ENCODE data around the gene ST3GAL6. TPM values are rescaled to one million over a fixed set of nuclear protein-coding genes. Genes with fewer than 3 reads are reported as not detected.

The ST3GAL6 gene
- total RNA-seq, 1 experiment from 2014 or later, result not detected

GRCh38 chr3:98734735-98735134, 28.4 kb upstream of the ST3GAL6 start:
- DNase-seq, result no peak
- no peaks in the 10 kb centered on the region for H3K36me3 ChIP-seq (ENCODE audit: insufficient read depth, low read length)
- no peaks in the 10 kb centered on the region for H3K4me1 ChIP-seq (ENCODE audit: low read length)
- no peak overlapping the region for H3K27ac ChIP-seq (ENCODE audit: low read length)
- H3K79me2 ChIP-seq (ENCODE audit: low read length), result no peaks in the 10 kb centered on the region
- H3K4me2 ChIP-seq (ENCODE audit: low read depth, low read length, poor library complexity, severe bottlenecking), result no peak overlapping the region
- H3K9me3 ChIP-seq (ENCODE audit: low read length), result no peaks in the 10 kb centered on the region
- H3K9ac ChIP-seq (ENCODE audit: low read length), result no peak overlapping the region
- no peaks in the 10 kb centered on the region for H3K9me2 ChIP-seq (replicated peaks; ENCODE audit: insufficient read depth, low read length)
- no peaks in the 10 kb centered on the region for H4K20me1 ChIP-seq (ENCODE audit: insufficient read depth, low read depth, low read length)
- no peak overlapping the region for H3K4me3 ChIP-seq (ENCODE audit: low read length)
- no peak overlapping the region for H2AFZ ChIP-seq (ENCODE audit: low read length)
- no peaks in the 10 kb centered on the region for H3K27me3 ChIP-seq (ENCODE audit: low read length)

DNA sequence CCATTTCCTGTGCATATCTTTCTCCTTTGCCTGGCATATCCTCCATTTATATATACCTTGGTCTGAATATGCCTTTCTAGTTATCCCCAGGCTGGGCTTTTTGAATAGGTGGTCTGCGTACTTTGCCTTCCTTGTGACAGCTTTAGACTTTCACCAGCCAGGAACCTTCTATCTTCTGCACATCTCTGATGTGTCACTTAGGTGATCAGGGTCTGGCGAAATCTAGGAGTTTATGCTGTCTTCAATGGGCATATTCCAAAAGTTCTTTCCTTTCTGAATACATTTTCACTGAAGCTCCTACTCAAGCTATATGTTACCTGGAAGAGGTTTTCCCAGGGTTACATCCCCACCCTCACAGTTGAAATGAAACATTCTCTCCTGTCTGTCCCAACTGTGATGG, 27.8 kb upstream of the ST3GAL6 start:
- DNase-seq, result no peak
- Histone ChIP-seq H3K9ac (ENCODE audit: low read length) (no peak overlapping the region), H3K9me3 (ENCODE audit: low read length) (no peaks in the 10 kb centered on the region), H2AFZ (ENCODE audit: low read length) (no peak overlapping the region), H3K36me3 (ENCODE audit: insufficient read depth, low read length) (no peaks in the 10 kb centered on the region), H3K27me3 (ENCODE audit: low read length) (no peaks in the 10 kb centered on the region), H3K4me1 (ENCODE audit: low read length) (no peaks in the 10 kb centered on the region), H3K79me2 (ENCODE audit: low read length) (no peaks in the 10 kb centered on the region), H4K20me1 (ENCODE audit: insufficient read depth, low read depth, low read length) (no peaks in the 10 kb centered on the region), H3K27ac (ENCODE audit: low read length) (no peak overlapping the region), H3K4me3 (ENCODE audit: low read length) (no peak overlapping the region), H3K4me2 (ENCODE audit: low read depth, low read length, poor library complexity, severe bottlenecking) (no peak overlapping the region), H3K9me2 (replicated peaks; ENCODE audit: insufficient read depth, low read length) (no peaks in the 10 kb centered on the region)

GRCh38 chr3:98735761-98736269, 27.3 kb upstream of the ST3GAL6 start:
- Histone ChIP-seq H3K27ac (ENCODE audit: low read length) (no peak overlapping the region), H3K4me2 (ENCODE audit: low read depth, low read length, poor library complexity, severe bottlenecking) (no peak overlapping the region), H3K9me2 (replicated peaks; ENCODE audit: insufficient read depth, low read length) (no peaks in the 10 kb centered on the region), H3K27me3 (ENCODE audit: low read length) (no peaks in the 10 kb centered on the region), H3K4me1 (ENCODE audit: low read length) (no peaks in the 10 kb centered on the region), H3K79me2 (ENCODE audit: low read length) (no peaks in the 10 kb centered on the region), H3K9ac (ENCODE audit: low read length) (no peak overlapping the region), H3K9me3 (ENCODE audit: low read length) (no peaks in the 10 kb centered on the region), H3K4me3 (ENCODE audit: low read length) (no peak overlapping the region), H3K36me3 (ENCODE audit: insufficient read depth, low read length) (no peaks in the 10 kb centered on the region), H4K20me1 (ENCODE audit: insufficient read depth, low read depth, low read length) (no peaks in the 10 kb centered on the region), H2AFZ (ENCODE audit: low read length) (no peak overlapping the region)
- DNase-seq, result no peak

GRCh38 chr3:98737301-98737700, 25.8 kb upstream of the ST3GAL6 start:
- no peak overlapping the region for H3K9ac ChIP-seq (ENCODE audit: low read length)
- H3K36me3 ChIP-seq (ENCODE audit: insufficient read depth, low read length), result no peaks in the 10 kb centered on the region
- H3K4me3 ChIP-seq (ENCODE audit: low read length), result no peak overlapping the region
- no peaks in the 10 kb centered on the region for H4K20me1 ChIP-seq (ENCODE audit: insufficient read depth, low read depth, low read length)
- no peak overlapping the region for H3K27ac ChIP-seq (ENCODE audit: low read length)
- no peak overlapping the region for H3K4me2 ChIP-seq (ENCODE audit: low read depth, low read length, poor library complexity, severe bottlenecking)
- H3K4me1 ChIP-seq (ENCODE audit: low read length), result no peaks in the 10 kb centered on the region
- H2AFZ ChIP-seq (ENCODE audit: low read length), result no peak overlapping the region
- no peaks in the 10 kb centered on the region for H3K79me2 ChIP-seq (ENCODE audit: low read length)
- DNase-seq, result no peak
- H3K27me3 ChIP-seq (ENCODE audit: low read length), result no peaks in the 10 kb centered on the region
- H3K9me2 ChIP-seq (replicated peaks; ENCODE audit: insufficient read depth, low read length), result no peaks in the 10 kb centered on the region
- H3K9me3 ChIP-seq (ENCODE audit: low read length), result no peaks in the 10 kb centered on the region

GRCh38 chr3:98739266-98739665, 23.9 kb upstream of the ST3GAL6 start:
- Histone ChIP-seq H3K4me1 (ENCODE audit: low read length) (no peaks in the 10 kb centered on the region), H3K36me3 (ENCODE audit: insufficient read depth, low read length) (no peaks in the 10 kb centered on the region), H3K4me3 (ENCODE audit: low read length) (no peak overlapping the region), H3K9ac (ENCODE audit: low read length) (no peak overlapping the region), H2AFZ (ENCODE audit: low read length) (no peak overlapping the region), H3K9me3 (ENCODE audit: low read length) (no peaks in the 10 kb centered on the region), H4K20me1 (ENCODE audit: insufficient read depth, low read depth, low read length) (no peaks in the 10 kb centered on the region), H3K27me3 (ENCODE audit: low read length) (no peaks in the 10 kb centered on the region), H3K4me2 (ENCODE audit: low read depth, low read length, poor library complexity, severe bottlenecking) (no peak overlapping the region), H3K27ac (ENCODE audit: low read length) (no peak overlapping the region), H3K79me2 (ENCODE audit: low read length) (no peaks in the 10 kb centered on the region), H3K9me2 (replicated peaks; ENCODE audit: insufficient read depth, low read length) (no peaks in the 10 kb centered on the region)
- no peak for DNase-seq

DNA sequence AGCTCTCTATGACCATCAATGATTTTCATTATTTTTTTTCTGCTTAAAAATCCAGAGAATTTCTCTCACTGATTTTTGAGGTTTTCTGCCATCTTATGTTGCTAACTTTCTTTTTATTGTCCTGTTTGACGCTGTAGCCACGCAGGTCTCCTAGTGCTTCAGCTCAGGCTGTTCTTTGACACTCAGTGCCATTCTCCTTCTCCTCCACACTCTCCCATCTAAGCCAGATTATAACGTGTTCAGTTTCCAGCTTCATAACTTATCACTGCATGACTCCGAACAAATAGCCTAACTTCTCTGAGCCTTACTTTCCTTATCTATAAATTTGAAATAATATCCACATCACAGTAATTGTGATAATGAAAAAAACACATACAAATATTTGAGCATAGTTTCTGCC, 22.8 kb upstream of the ST3GAL6 start:
- no peak overlapping the region for H3K9ac ChIP-seq (ENCODE audit: low read length)
- H3K79me2 ChIP-seq (ENCODE audit: low read length), result no peaks in the 10 kb centered on the region

DNA sequence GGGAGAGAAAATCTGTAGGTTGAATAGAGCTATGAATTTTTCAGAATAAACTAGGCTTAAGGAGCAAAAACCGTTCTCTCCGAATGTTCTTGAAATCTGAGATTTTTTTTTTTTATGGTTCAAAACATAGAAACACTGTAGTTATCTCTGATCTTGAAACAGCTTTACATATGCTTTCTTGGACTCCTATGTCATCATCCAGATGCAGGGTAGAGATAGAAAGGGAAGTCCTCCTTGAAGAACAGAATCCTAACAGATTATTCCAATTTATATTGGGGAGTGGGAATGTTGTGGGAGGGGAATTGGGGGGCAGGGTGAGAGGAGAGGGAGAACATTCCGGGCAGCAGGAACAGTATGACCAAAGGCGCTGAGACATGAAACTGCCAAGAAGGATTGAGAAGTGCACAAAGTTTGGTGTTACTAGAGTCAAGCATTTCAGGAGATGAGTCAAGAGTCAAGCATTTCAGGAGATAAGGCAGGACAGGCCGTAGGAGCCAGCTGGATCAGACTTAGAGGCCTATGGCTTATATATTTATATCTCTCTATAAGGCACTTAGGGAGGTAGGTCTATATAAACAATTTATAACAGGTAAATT, 21.9 kb upstream of the ST3GAL6 start:
- no peak overlapping the region for H3K4me2 ChIP-seq (ENCODE audit: low read depth, low read length, poor library complexity, severe bottlenecking)
- H3K9ac ChIP-seq (ENCODE audit: low read length), result no peak overlapping the region
- no peaks in the 10 kb centered on the region for H3K36me3 ChIP-seq (ENCODE audit: insufficient read depth, low read length)

More for the DNA sequence above, 22.8 kb upstream of the ST3GAL6 start:
- Histone ChIP-seq H4K20me1 (ENCODE audit: insufficient read depth, low read depth, low read length) (no peaks in the 10 kb centered on the region), H3K9me2 (replicated peaks; ENCODE audit: insufficient read depth, low read length) (no peaks in the 10 kb centered on the region), H3K36me3 (ENCODE audit: insufficient read depth, low read length) (no peaks in the 10 kb centered on the region), H3K27ac (ENCODE audit: low read length) (no peak overlapping the region), H3K27me3 (ENCODE audit: low read length) (no peaks in the 10 kb centered on the region), H2AFZ (ENCODE audit: low read length) (no peak overlapping the region), H3K4me2 (ENCODE audit: low read depth, low read length, poor library complexity, severe bottlenecking) (no peak overlapping the region), H3K9me3 (ENCODE audit: low read length) (no peaks in the 10 kb centered on the region), H3K4me1 (ENCODE audit: low read length) (no peaks in the 10 kb centered on the region), H3K4me3 (ENCODE audit: low read length) (no peak overlapping the region)
- DNase-seq, result no peak

GRCh38 chr3:98743071-98743470, 20.1 kb upstream of the ST3GAL6 start:
- no peak overlapping the region for H3K9ac ChIP-seq (ENCODE audit: low read length)
- no peak overlapping the region for H2AFZ ChIP-seq (ENCODE audit: low read length)
- no peak overlapping the region for H3K4me3 ChIP-seq (ENCODE audit: low read length)
- DNase-seq, result no peak
- H3K9me2 ChIP-seq (replicated peaks; ENCODE audit: insufficient read depth, low read length), result no peaks in the 10 kb centered on the region
- no peaks in the 10 kb centered on the region for H3K27me3 ChIP-seq (ENCODE audit: low read length)
- no peaks in the 10 kb centered on the region for H4K20me1 ChIP-seq (ENCODE audit: insufficient read depth, low read depth, low read length)
- H3K36me3 ChIP-seq (ENCODE audit: insufficient read depth, low read length), result no peaks in the 10 kb centered on the region
- H3K79me2 ChIP-seq (ENCODE audit: low read length), result no peaks in the 10 kb centered on the region
- no peak overlapping the region for H3K27ac ChIP-seq (ENCODE audit: low read length)
- no peaks in the 10 kb centered on the region for H3K9me3 ChIP-seq (ENCODE audit: low read length)
- H3K4me1 ChIP-seq (ENCODE audit: low read length), result no peaks in the 10 kb centered on the region
- H3K4me2 ChIP-seq (ENCODE audit: low read depth, low read length, poor library complexity, severe bottlenecking), result no peak overlapping the region

More for the DNA sequence above, 21.9 kb upstream of the ST3GAL6 start:
- Histone ChIP-seq H3K9me3 (ENCODE audit: low read length) (no peaks in the 10 kb centered on the region), H3K27ac (ENCODE audit: low read length) (no peak overlapping the region), H3K4me3 (ENCODE audit: low read length) (no peak overlapping the region), H3K4me1 (ENCODE audit: low read length) (no peaks in the 10 kb centered on the region), H2AFZ (ENCODE audit: low read length) (no peak overlapping the region), H3K27me3 (ENCODE audit: low read length) (no peaks in the 10 kb centered on the region), H3K9me2 (replicated peaks; ENCODE audit: insufficient read depth, low read length) (no peaks in the 10 kb centered on the region), H4K20me1 (ENCODE audit: insufficient read depth, low read depth, low read length) (no peaks in the 10 kb centered on the region), H3K79me2 (ENCODE audit: low read length) (no peaks in the 10 kb centered on the region)
- DNase-seq, result no peak

Measured in Karpas-422 (cell line).